Stomach (tissue), 9 donors: Measurements from ENCODE around the gene ACOT7. TPM values are rescaled to one million over a fixed set of nuclear protein-coding genes. Genes with fewer than 3 reads are reported as not detected.

Experiments
- DNase-seq, 2 donors: peaks; one replicate each; pipeline versions ENCODE4 v3.0.0 to v3.0.0-alpha.2; 2013 to 2019
- H3K27ac ChIP-seq, 5 donors: fragments of 200-600 bp in 4 of 5; sonication (generic) in 4 of 5; one replicate each; pipeline ENCODE4 v1.5.1; 2013 to 2019; ENCODE audit warnings: mild to moderate bottlenecking in 1 of 5, moderate library complexity in 1 of 5
- H3K27me3 ChIP-seq, 3 donors: fragments of 200-600 bp; sonication (generic); one replicate each; pipeline ENCODE4 v1.5.1; 2017 to 2019; ENCODE audit warnings: mixed run types in 1 of 3
- H3K36me3 ChIP-seq, 4 donors: fragments of 200-600 bp; sonication (generic); 1 replicate in 3 of 4; 2 replicates in 1 of 4; pipeline ENCODE4 v1.5.1; 2016 to 2019
- H3K4me1 ChIP-seq, 4 donors: fragments of 200-600 bp; sonication (generic); one replicate each; pipeline ENCODE4 v1.5.1; 2016 to 2019
- H3K4me3 ChIP-seq, 4 donors: fragments of 200-600 bp; sonication (generic) in 3 of 4; one replicate each; pipeline ENCODE4 v1.5.1; 2016 to 2019; ENCODE audit warnings: mild to moderate bottlenecking in 1 of 4
- H3K9me3 ChIP-seq, 4 donors: fragments of 200-600 bp; sonication (generic); one replicate each; pipeline ENCODE4 v1.5.1; 2016 to 2019
- EP300 ChIP-seq: sonication (generic); formaldehyde crosslinking; IDR thresholded peaks from one replicate; pipeline ENCODE4 v1.6.1; 2017; ENCODE audit warnings: antibody characterized with exemption
- POLR2A ChIP-seq, 4 donors: fragments of 450-650 bp; IDR thresholded peaks; one replicate each; pipeline ENCODE4 v1.6.1; 2016; ENCODE audit warnings: antibody characterized with exemption in 4 of 4, control low read depth in 2 of 4, mild to moderate bottlenecking in 1 of 4, moderate library complexity in 1 of 4
- POLR2AphosphoS5 ChIP-seq, 3 donors: sonication (generic); formaldehyde crosslinking; IDR thresholded peaks; one replicate each; pipeline ENCODE4 v1.6.1; 2016; ENCODE audit warnings: antibody characterized with exemption in 3 of 3
- WGBS, 5 donors: extraction: QIAGEN DNeasy Blood & Tissue Kit in 3 of 5; methylation state at CpG; one replicate each; pipeline versions ENCODE4 v1.1.5 to v1.1.7; 2013 to 2018; 5-methylcytosine and 5-hydroxymethylcytosine counted together
- intact Hi-C: fragments of 100-400 bp; cut with DNase I; formaldehyde crosslinking; loops from one replicate; pipeline ENCODE4 v1.15.1; 2023; ENCODE audit warnings: low total_unique reads
- polyA plus RNA-seq, 3 donors: library from polyadenylated mRNA; stranded (reverse); fragments of 200-250 nt; gene quantifications; one replicate each; pipeline ENCODE4 v1.2.3, GENCODE V29; 2013
- total RNA-seq, 5 donors: library from RNA; depleted of rRNA; stranded (reverse); fragments of >200 nt; gene quantifications; one replicate each; pipeline versions ENCODE4 v1.1.0 to v1.2.3, GENCODE V29; 2014 to 2016
- TF ChIP-seq, protein P1 (sequence below), 7 experiments: fragments of 450-650 bp in 4 of 7; fragments of 200-600 bp in 3 of 7; sonication (generic) in 3 of 7; IDR thresholded peaks; one replicate each; pipeline ENCODE4 v1.5.1; 2016 to 2019; ENCODE audit warnings: antibody characterized with exemption in 7 of 7, control low read depth in 2 of 7, mild to moderate bottlenecking in 1 of 7
- donor health status: healthy with polysubstance abuse.
- donor health status: Bipolar disorder and iron deficiency.
- donor health status: healthy.

Gene ACOT7
- total and polyA plus RNA-seq, 8 donors: 9.4 to 69.8 (median 19.4) TPM; not detected in 1

DNA sequence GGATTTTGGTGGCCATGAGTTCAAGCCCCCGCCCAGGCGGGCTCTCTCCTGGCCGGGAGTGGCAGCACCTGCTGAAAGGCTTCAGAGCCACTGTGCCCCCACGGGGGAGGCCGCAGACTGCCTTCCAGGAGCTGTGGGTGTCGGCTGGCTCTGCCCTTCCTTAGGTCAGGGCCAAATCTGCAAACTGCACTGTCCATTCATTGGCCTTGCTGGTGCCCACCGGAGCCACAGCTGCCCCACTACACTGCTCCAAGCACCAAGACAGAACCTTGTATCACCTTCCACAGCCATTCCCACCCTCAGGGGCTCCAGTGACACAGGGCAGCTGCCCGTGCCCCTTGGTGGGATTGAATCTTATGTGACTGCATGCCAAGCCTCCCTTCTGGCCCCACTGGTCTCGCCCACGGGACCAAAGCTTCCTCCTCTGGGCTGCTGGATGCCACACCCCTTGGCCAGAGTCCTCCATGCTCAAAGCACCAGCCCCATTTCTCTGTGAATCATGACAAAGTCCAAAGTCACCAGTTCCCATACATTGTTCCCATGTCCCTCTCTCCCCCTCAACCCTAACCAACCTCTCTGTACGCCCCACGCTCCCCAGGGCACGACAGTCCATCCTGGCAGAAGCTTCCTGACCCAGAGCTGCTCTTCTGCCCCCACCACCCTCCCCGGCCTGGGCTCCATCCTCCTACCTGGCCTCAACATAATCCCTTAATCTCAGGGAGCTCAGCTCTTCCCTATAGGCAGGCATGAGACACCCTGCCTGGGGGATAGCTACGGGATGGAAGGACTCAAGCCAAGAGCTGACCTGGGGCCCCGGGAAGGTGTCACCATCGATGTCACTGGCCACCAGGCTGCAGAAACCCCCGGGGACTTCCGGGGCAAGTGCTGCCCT lies 111.8 kb downstream of the ACOT7 start:
- Histone ChIP-seq H3K4me3 (no peak overlapping the region), H3K4me1 (peaks cover 0 to 3% (median under 1%) of the 10 kb centered on the region in 4 donors), H3K9me3 (no peaks in the 10 kb centered on the region), H3K27me3 (no peaks in the 10 kb centered on the region), H3K36me3 (peaks cover 0 to 8% (median 0%) of the 10 kb centered on the region in 4 donors), H3K27ac (no peak overlapping the region)
- peak in 1 of 2 donors; percentile 62 for DNase-seq
- TF ChIP-seq, protein P1, sequence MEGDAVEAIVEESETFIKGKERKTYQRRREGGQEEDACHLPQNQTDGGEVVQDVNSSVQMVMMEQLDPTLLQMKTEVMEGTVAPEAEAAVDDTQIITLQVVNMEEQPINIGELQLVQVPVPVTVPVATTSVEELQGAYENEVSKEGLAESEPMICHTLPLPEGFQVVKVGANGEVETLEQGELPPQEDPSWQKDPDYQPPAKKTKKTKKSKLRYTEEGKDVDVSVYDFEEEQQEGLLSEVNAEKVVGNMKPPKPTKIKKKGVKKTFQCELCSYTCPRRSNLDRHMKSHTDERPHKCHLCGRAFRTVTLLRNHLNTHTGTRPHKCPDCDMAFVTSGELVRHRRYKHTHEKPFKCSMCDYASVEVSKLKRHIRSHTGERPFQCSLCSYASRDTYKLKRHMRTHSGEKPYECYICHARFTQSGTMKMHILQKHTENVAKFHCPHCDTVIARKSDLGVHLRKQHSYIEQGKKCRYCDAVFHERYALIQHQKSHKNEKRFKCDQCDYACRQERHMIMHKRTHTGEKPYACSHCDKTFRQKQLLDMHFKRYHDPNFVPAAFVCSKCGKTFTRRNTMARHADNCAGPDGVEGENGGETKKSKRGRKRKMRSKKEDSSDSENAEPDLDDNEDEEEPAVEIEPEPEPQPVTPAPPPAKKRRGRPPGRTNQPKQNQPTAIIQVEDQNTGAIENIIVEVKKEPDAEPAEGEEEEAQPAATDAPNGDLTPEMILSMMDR (IDR thresholded peaks at IDR 0.05): no peak
- TF ChIP-seq POLR2A (IDR thresholded peaks at IDR 0.05) (no peak), EP300 (no peak), POLR2AphosphoS5 (IDR thresholded peaks at IDR 0.05) (no peak)
- 75 to 80% (median 78%) methylated on average over 13 to 19 of the region's 19 CpGs for WGBS, 5 donors
- intact Hi-C loops: no loop called here

DNA sequence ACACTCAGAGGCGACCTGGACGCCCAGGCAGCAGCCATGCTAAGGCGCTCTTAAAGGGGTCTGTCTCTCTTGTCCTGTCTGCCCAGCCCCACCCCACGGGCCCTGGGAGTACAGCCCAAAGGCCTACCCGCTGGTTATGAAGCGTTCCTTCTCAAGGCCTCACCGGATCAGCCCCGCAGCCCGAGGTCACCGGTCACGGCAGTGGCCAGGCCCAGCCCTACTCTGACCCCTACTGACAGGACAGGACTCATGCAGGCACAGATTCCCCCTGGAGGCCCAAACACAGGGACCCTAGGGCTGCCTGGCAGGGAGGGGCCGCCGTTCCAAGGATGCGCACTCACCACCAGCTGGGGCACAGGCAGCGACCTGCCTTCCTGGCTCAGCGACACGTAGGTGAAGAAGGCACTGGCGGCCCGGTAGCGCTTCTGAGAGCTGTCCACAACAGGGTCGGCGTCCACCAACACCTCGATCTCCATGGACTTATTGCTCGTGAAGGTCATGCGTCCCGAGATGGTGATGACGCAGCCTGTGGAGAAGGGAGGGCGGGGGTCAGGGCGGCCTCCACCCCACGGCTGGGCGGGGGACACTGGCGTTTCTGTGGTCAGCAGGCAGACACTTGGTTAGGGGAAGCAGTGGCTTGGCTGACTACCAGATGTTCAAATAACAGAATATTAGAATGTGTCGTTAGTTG lies 112.7 kb downstream of the ACOT7 start:
- 80 to 83% (median 82%) methylated on average over 23 to 33 of the region's 33 CpGs for WGBS, 5 donors

DNA sequence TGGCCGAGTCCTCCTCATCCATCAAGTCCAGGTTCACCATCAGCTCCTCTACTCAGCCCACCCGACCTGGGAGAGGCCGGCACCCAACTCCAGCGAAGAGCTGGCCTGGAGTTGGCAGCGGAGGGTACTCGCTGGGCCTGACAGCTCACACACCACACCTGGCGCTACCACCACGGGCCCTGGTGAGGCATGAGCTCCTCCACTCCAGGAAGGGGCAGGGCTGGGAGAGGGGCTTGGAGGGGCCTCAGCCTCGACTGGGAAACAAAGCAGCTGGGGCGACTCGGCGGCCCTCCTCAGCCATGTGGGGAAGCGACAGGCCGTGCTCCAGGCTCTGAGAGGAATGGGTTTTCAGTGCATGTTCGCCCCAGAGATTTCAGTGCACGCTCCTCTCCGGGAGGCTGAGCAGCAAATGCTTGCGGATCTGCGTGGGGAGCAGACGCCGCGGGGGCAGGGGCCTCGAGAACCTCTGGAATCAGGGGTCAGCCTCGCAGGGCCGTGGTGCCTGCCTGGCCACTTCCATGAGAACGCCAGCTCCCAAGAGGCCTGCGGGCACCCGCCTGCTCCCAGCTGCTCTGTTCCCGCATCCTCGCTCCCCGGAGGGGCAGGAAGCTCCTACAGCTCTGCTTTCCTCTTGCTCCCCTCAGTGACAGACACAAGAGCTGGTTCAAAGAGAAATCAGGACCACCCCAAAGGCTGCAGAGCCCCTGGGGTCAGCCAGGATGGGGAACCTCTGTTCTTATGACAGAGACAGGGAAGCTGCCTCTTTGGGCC lies 113.8 kb downstream of the ACOT7 start:
- WGBS, 5 donors: 87 to 96% (median 93%) methylated on average over 5 to 31 of the region's 31 CpGs
- no peak for DNase-seq
- TF ChIP-seq EP300 (no peak), POLR2AphosphoS5 (IDR thresholded peaks at IDR 0.05) (no peak), POLR2A (IDR thresholded peaks at IDR 0.05) (no peak)
- TF ChIP-seq, protein P1 (IDR thresholded peaks at IDR 0.05): no peak
- H3K4me1 ChIP-seq: peaks cover 0 to 14% (median 6%) of the 10 kb centered on the region in 4 donors
- H3K36me3 ChIP-seq: peaks cover 0 to 8% (median 0%) of the 10 kb centered on the region in 4 donors
- H3K27me3 ChIP-seq: no peaks in the 10 kb centered on the region
- intact Hi-C loops: no loop called here
- no peak overlapping the region for H3K4me3 ChIP-seq
- no peak overlapping the region for H3K27ac ChIP-seq
- H3K9me3 ChIP-seq: no peaks in the 10 kb centered on the region

More for the DNA sequence above, 112.7 kb downstream of the ACOT7 start:
- no peaks in the 10 kb centered on the region for H3K27me3 ChIP-seq
- H3K9me3 ChIP-seq: no peaks in the 10 kb centered on the region
- H3K4me3 ChIP-seq: no peak overlapping the region
- TF ChIP-seq, protein P1 (IDR thresholded peaks at IDR 0.05): peak in 1 of 7 experiments; percentile 19
- TF ChIP-seq EP300: no peak
- peaks cover 0 to 12% (median 5%) of the 10 kb centered on the region in 4 donors for H3K4me1 ChIP-seq
- peaks cover 0 to 8% (median 0%) of the 10 kb centered on the region in 4 donors for H3K36me3 ChIP-seq
- intact Hi-C loops: no loop called here
- H3K27ac ChIP-seq: peak overlapping the region in 1 of 5 donors; percentile 34
- DNase-seq: no peak

DNA sequence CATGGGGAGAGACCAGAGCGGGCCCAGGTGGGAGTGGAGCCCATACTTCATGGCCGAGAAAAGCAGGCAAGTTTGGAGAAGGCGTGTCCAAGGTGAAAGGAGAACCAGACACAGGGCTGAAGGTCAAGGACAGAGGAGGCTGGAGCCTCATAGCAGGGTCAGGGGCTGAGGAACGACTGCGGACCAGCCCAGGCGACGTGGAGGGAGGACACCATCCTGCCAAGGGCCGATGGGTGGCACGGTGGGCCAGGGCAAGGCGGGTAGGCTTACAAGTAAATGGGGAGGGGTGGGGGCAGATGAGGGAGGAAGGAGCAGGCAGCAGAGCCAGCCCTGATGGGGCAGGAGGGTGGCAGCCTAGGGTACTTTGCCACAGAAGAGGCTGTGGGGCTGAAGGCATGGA lies 114.5 kb downstream of the ACOT7 start:
- peaks cover 0 to 8% (median 0%) of the 10 kb centered on the region in 4 donors for H3K36me3 ChIP-seq
- peaks cover 0 to 14% (median 6%) of the 10 kb centered on the region in 4 donors for H3K4me1 ChIP-seq
- no peaks in the 10 kb centered on the region for H3K9me3 ChIP-seq
- TF ChIP-seq, protein P1 (IDR thresholded peaks at IDR 0.05): no peak
- no peak for TF ChIP-seq EP300
- TF ChIP-seq POLR2AphosphoS5 (IDR thresholded peaks at IDR 0.05): no peak
- no peak for TF ChIP-seq POLR2A (IDR thresholded peaks at IDR 0.05)
- H3K27ac ChIP-seq: no peak overlapping the region
- DNase-seq: no peak
- intact Hi-C loops: no loop called here
- WGBS, 5 donors: 88 to 96% (median 90%) methylated on average over 10 of the region's 10 CpGs
- no peaks in the 10 kb centered on the region for H3K27me3 ChIP-seq
- H3K4me3 ChIP-seq: no peak overlapping the region
